Gastrocnemius medialis (tissue), 4 donors: Measurements from ENCODE around the gene NSF.
"Not testable (repeated sequence)": the region's sequence is repeated elsewhere in the genome, so short reads cannot be mapped to it uniquely, and the experiment has no call there.

Source experiments
- POLR2A ChIP-seq, 2 donors: fragments of 450-650 bp; IDR thresholded peaks; one replicate each; pipeline ENCODE4 v1.6.1; 2017; ENCODE audit warnings: antibody characterized with exemption in 2 of 2, mild to moderate bottlenecking in 2 of 2, moderate library complexity in 2 of 2
- TF ChIP-seq, protein P1 (sequence below), 5 experiments: fragments of 450-650 bp in 3 of 5; fragments of 200-600 bp in 2 of 5; sonication (generic) in 2 of 5; IDR thresholded peaks in 4 of 5; conservative IDR thresholded peaks in 1 of 5; 1 replicate in 4 of 5; 2 replicates in 1 of 5; pipeline ENCODE4 v1.5.1; 2016 to 2019; ENCODE audit warnings: antibody characterized with exemption in 5 of 5, mild to moderate bottlenecking in 3 of 5, moderate library complexity in 3 of 5

DNA sequence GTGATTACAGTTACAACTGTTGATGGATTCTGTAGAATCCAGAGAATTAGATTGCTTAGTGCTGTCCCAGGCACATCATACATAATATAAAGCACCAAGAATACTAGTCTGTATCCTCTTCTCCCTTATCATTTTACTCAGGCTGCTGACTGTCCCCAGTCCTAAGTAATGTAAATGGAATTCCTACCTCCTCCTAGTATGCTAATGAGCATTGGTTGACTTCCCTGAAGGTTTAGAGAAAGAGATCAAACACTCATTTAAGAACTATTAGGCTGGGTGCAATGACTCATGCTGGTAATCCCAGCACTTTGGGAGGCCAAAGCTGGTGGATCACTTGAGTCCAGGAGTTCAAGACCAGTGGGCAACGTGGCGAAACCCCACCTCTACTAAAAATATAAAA lies 37.0 kb downstream of the NSF start:
- TF ChIP-seq, protein P1, sequence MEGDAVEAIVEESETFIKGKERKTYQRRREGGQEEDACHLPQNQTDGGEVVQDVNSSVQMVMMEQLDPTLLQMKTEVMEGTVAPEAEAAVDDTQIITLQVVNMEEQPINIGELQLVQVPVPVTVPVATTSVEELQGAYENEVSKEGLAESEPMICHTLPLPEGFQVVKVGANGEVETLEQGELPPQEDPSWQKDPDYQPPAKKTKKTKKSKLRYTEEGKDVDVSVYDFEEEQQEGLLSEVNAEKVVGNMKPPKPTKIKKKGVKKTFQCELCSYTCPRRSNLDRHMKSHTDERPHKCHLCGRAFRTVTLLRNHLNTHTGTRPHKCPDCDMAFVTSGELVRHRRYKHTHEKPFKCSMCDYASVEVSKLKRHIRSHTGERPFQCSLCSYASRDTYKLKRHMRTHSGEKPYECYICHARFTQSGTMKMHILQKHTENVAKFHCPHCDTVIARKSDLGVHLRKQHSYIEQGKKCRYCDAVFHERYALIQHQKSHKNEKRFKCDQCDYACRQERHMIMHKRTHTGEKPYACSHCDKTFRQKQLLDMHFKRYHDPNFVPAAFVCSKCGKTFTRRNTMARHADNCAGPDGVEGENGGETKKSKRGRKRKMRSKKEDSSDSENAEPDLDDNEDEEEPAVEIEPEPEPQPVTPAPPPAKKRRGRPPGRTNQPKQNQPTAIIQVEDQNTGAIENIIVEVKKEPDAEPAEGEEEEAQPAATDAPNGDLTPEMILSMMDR (IDR thresholded peaks at IDR 0.05 in 4 of 5, conservative IDR thresholded peaks at IDR 0.05 in 1 of 5): not testable (repeated sequence)
- not testable (repeated sequence) for TF ChIP-seq POLR2A (IDR thresholded peaks at IDR 0.05)
